CD8-positive, alpha-beta memory T cell (primary cell): ENCODE measurements around the gene GMCL2. TPM values are rescaled to one million over a fixed set of nuclear protein-coding genes. Genes with fewer than 3 reads are reported as not detected.
A peak's percentile ranks its signal among the peaks of the same experiment; 100 is the strongest.

ENCODE experiments used
- CTCF ChIA-PET: fragments of 350-600 bp; sonication (Branson Sonifier 250); formaldehyde crosslinking; loops from one replicate; lab custom pipeline; 2021; ENCODE audit warnings: antibody characterized with exemption; lab: Charles Lee
- POLR2A ChIA-PET: fragments of 350-600 bp; sonication (Branson Sonifier 250); formaldehyde crosslinking; loops from one replicate; lab custom pipeline; 2021; ENCODE audit warnings: antibody characterized with exemption; lab: Charles Lee
- DNase-seq, 5 donors: peaks; one replicate each; pipeline versions ENCODE4 v3.0.0 to v3.0.0-alpha.2; 2020 to 2022; ENCODE audit warnings: mixed read lengths in 1 of 5
- H3K27ac ChIP-seq: one replicate; pipeline ENCODE4 v1.7.0; 2013; ENCODE audit warnings: low read depth, mild to moderate bottlenecking, low read length, moderate library complexity
- H3K27me3 ChIP-seq: 2 replicates; pipeline ENCODE4 v1.7.0; 2013; ENCODE audit warnings: low read length, mild to moderate bottlenecking; ENCODE audit not compliant: insufficient read depth, poor library complexity, severe bottlenecking
- H3K36me3 ChIP-seq: 2 replicates; pipeline ENCODE4 v1.7.0; 2013; ENCODE audit warnings: mild to moderate bottlenecking, low read length, moderate library complexity; ENCODE audit not compliant: insufficient read depth
- H3K4me1 ChIP-seq: 2 replicates; pipeline ENCODE4 v1.7.0; 2013; ENCODE audit warnings: mild to moderate bottlenecking, low read length, moderate library complexity; ENCODE audit not compliant: insufficient read depth
- H3K4me3 ChIP-seq: 2 replicates; pipeline ENCODE4 v1.7.0; 2013; ENCODE audit warnings: mild to moderate bottlenecking, low read length
- H3K9me3 ChIP-seq: 2 replicates; pipeline ENCODE4 v1.7.0; 2013; ENCODE audit warnings: mild to moderate bottlenecking, low read length
- H3K27ac Mint-ChIP-seq, 8 donors: one replicate each; pipeline ENCODE4 v1.8.0; 2020 to 2021; ENCODE audit warnings: mixed read lengths in 8 of 8, mild to moderate bottlenecking in 6 of 8, inconsistent platforms in 3 of 8, moderate library complexity in 3 of 8
- H3K27me3 Mint-ChIP-seq, 2 donors: one replicate each; pipeline ENCODE4 v1.8.0; 2020 to 2021; ENCODE audit warnings: mixed read lengths in 2 of 2, mild to moderate bottlenecking in 1 of 2, moderate library complexity in 1 of 2
- H3K36me3 Mint-ChIP-seq, 3 donors: one replicate each; pipeline ENCODE4 v1.8.0; 2020 to 2021; ENCODE audit warnings: mixed read lengths in 3 of 3, inconsistent platforms in 1 of 3, mild to moderate bottlenecking in 1 of 3
- H3K4me1 Mint-ChIP-seq, 3 donors: one replicate each; pipeline ENCODE4 v1.8.0; 2020 to 2021; ENCODE audit warnings: mixed read lengths in 3 of 3, inconsistent platforms in 1 of 3, mild to moderate bottlenecking in 1 of 3
- H3K4me3 Mint-ChIP-seq, 7 donors: one replicate each; pipeline ENCODE4 v1.8.0; 2020 to 2021; ENCODE audit warnings: mixed read lengths in 7 of 7, mild to moderate bottlenecking in 6 of 7, moderate library complexity in 4 of 7, inconsistent platforms in 2 of 7
- H3K9me3 Mint-ChIP-seq, 5 donors: one replicate each; pipeline ENCODE4 v1.8.0; 2020 to 2022; ENCODE audit warnings: mixed read lengths in 5 of 5, mild to moderate bottlenecking in 3 of 5, moderate library complexity in 2 of 5, inconsistent platforms in 1 of 5
- polyA plus RNA-seq: library from polyadenylated mRNA; unstranded; fragments of 300-500 nt; fragmentation: Illumina TruSeq; gene quantifications from one replicate; pipeline ENCODE4 v1.2.3, GENCODE V29; 2021
- total RNA-seq, 2 experiments: library from RNA; stranded (reverse); gene quantifications; one replicate each; pipeline ENCODE4 v1.2.3, GENCODE V29; 2021

The GMCL2 gene
- total and polyA plus RNA-seq, 3 experiments from 2014 or later = not detected

GRCh38 chr5:178204182-178204934, 17.2 kb upstream of the GMCL2 start, which contains the start of gene HNRNPAB:
HNRNPAB (plus strand) TSS chr5:178204533; CDS start chr5:178204838, 305 bp downstream.
- Histone ChIP-seq H3K4me1 (peaks cover 32% of the 10 kb centered on the region), H3K27me3 (no peaks in the 10 kb centered on the region), H3K27ac (peak within 1 kb of the TSS; percentile 79), H3K36me3 (peaks cover 27% of the 10 kb centered on the region), H3K9me3 (no peaks in the 10 kb centered on the region), H3K4me3 (peak within 1 kb of the TSS; percentile 91)
- POLR2A ChIA-PET = interaction anchor here (0.5 to 1.3 kb wide), 7 partner anchors 9 to 1420 kb away, joined by 3 to 7 read pairs (median 4); partner anchors contain the start of genes HNRNPH1 and NHP2
- Mint-ChIP-seq H3K36me3 (peaks cover 3 to 42% (median 7%) of the 10 kb centered on the region in 3 donors), H3K27ac (peak within 1 kb of the TSS; percentile 95 to 99 (median 98)), H3K4me3 (peak within 1 kb of the TSS; percentile 96 to 100 (median 99)), H3K27me3 (peaks cover 0 to 2% of the 10 kb centered on the region in 2 donors), H3K4me1 (peaks cover 25 to 42% (median 28%) of the 10 kb centered on the region in 3 donors), H3K9me3 (peaks cover 0 to 2% (median 0%) of the 10 kb centered on the region in 5 donors)
- peak; percentile 94 to 98 (median 95) for DNase-seq
- CTCF ChIA-PET = interaction anchor here (0.9 to 1.5 kb wide), 2 partner anchors 26 to 30 kb away, joined by 5 to 8 read pairs; no protein-coding TSS in a partner anchor

- Histone ChIP-seq H3K27me3 (no peaks in the 10 kb centered on the region), H3K9me3 (no peaks in the 10 kb centered on the region), H3K4me1 (peaks cover 32% of the 10 kb centered on the region), H3K36me3 (peaks cover 20% of the 10 kb centered on the region), H3K27ac (peak overlapping the region; percentile 79), H3K4me3 (peak overlapping the region; percentile 89)
- ChIA-PET CTCF (interaction anchor here (0.9 to 1.5 kb wide), 2 partner anchors 26 to 31 kb away, joined by 5 to 8 read pairs; no protein-coding TSS in a partner anchor), POLR2A (interaction anchor here (0.5 to 1.3 kb wide), 6 partner anchors 9 to 1420 kb away, joined by 3 to 7 read pairs (median 4); partner anchors contain the start of gene HNRNPH1)
- H3K4me3 Mint-ChIP-seq = peak overlapping the region; percentile 96 to 100 (median 99)
- H3K36me3 Mint-ChIP-seq = peaks cover 0 to 36% (median 7%) of the 10 kb centered on the region in 3 donors
- peaks cover 0 to 2% of the 10 kb centered on the region in 2 donors for H3K27me3 Mint-ChIP-seq
- H3K27ac Mint-ChIP-seq = peak overlapping the region in 6 of 8 donors; percentile 63 to 99 (median 92)
- peaks cover 25 to 37% (median 28%) of the 10 kb centered on the region in 3 donors for H3K4me1 Mint-ChIP-seq
- H3K9me3 Mint-ChIP-seq = peaks cover 0 to 2% (median 0%) of the 10 kb centered on the region in 5 donors
- DNase-seq = no peak
These were observed 16.6 kb upstream of the GMCL2 start for GRCh38 chr5:178203670-178204181.

GRCh38 chr5:178202541-178202940, 15.4 kb upstream of the GMCL2 start:
- ChIA-PET CTCF (no interaction called here), POLR2A (no interaction called here)
- H3K9me3 ChIP-seq = no peaks in the 10 kb centered on the region
- no peak overlapping the region for H3K27ac ChIP-seq
- H3K4me1 ChIP-seq = peaks cover 22% of the 10 kb centered on the region
- Mint-ChIP-seq H3K4me1 (peaks cover 19 to 25% (median 21%) of the 10 kb centered on the region in 3 donors), H3K27ac (peak overlapping the region in 2 of 8 donors; percentile 54 to 77), H3K36me3 (peaks cover 0 to 24% (median 1%) of the 10 kb centered on the region in 3 donors), H3K9me3 (peaks cover 0 to 2% (median 0%) of the 10 kb centered on the region in 5 donors), H3K4me3 (peak overlapping the region; percentile 44 to 85 (median 59)), H3K27me3 (peaks cover 0 to 2% of the 10 kb centered on the region in 2 donors)
- peaks cover 8% of the 10 kb centered on the region for H3K36me3 ChIP-seq
- H3K27me3 ChIP-seq = no peaks in the 10 kb centered on the region
- no peak for DNase-seq
- no peak overlapping the region for H3K4me3 ChIP-seq

- no peak overlapping the region for H3K27ac ChIP-seq
- no peaks in the 10 kb centered on the region for H3K9me3 ChIP-seq
- Mint-ChIP-seq H3K27me3 (peaks cover 0 to 2% of the 10 kb centered on the region in 2 donors), H3K9me3 (peaks cover 0 to 2% (median 0%) of the 10 kb centered on the region in 5 donors), H3K4me1 (peaks cover 13 to 18% (median 14%) of the 10 kb centered on the region in 3 donors), H3K36me3 (peaks cover 0 to 18% (median 1%) of the 10 kb centered on the region in 3 donors), H3K4me3 (peak overlapping the region in 5 of 7 donors; percentile 5 to 85 (median 45)), H3K27ac (peak overlapping the region in 1 of 8 donors; percentile 77)
- H3K4me1 ChIP-seq = peaks cover 16% of the 10 kb centered on the region
- no peaks in the 10 kb centered on the region for H3K27me3 ChIP-seq
- CTCF ChIA-PET = interaction anchor here (1.3 kb wide), 1 partner anchor 14 kb away, joined by 3 read pairs; the partner anchor contains the start of gene GMCL2
- no peak for DNase-seq
- H3K36me3 ChIP-seq = peaks cover 2% of the 10 kb centered on the region
- POLR2A ChIA-PET = no interaction called here
- H3K4me3 ChIP-seq = no peak overlapping the region
These were observed 14.7 kb upstream of the GMCL2 start for GRCh38 chr5:178201927-178202235.

- Mint-ChIP-seq H3K9me3 (peaks cover 0 to 2% (median 0%) of the 10 kb centered on the region in 5 donors), H3K36me3 (peaks cover 0 to 13% (median under 1%) of the 10 kb centered on the region in 3 donors), H3K27ac (peak overlapping the region in 2 of 8 donors; percentile 17 to 77), H3K4me3 (peak overlapping the region in 4 of 7 donors; percentile 5 to 85 (median 48)), H3K4me1 (peaks cover 8 to 13% (median 9%) of the 10 kb centered on the region in 3 donors), H3K27me3 (peaks cover 0 to 2% of the 10 kb centered on the region in 2 donors)
- no peak for DNase-seq
- peaks cover 11% of the 10 kb centered on the region for H3K4me1 ChIP-seq
- CTCF ChIA-PET = interaction anchor here (1.3 kb wide), 1 partner anchor 14 kb away, joined by 3 read pairs; the partner anchor contains the start of gene GMCL2
- H3K9me3 ChIP-seq = no peaks in the 10 kb centered on the region
- H3K36me3 ChIP-seq = no peaks in the 10 kb centered on the region
- H3K27ac ChIP-seq = no peak overlapping the region
- POLR2A ChIA-PET = no interaction called here
- no peak overlapping the region for H3K4me3 ChIP-seq
- no peaks in the 10 kb centered on the region for H3K27me3 ChIP-seq
These were observed 14.2 kb upstream of the GMCL2 start for GRCh38 chr5:178201221-178201926.

GRCh38 chr5:178199581-178200434, 12.6 kb upstream of the GMCL2 start:
- no peak for DNase-seq
- ChIA-PET POLR2A (no interaction called here), CTCF (no interaction called here)
- Mint-ChIP-seq H3K27ac (no peak overlapping the region), H3K36me3 (peaks cover 0 to 4% (median 0%) of the 10 kb centered on the region in 3 donors), H3K4me1 (peaks cover 3 to 6% (median 3%) of the 10 kb centered on the region in 3 donors), H3K4me3 (peak overlapping the region in 1 of 7 donors; percentile 62), H3K27me3 (peaks cover 0 to 2% of the 10 kb centered on the region in 2 donors), H3K9me3 (peaks cover 0 to 2% (median 0%) of the 10 kb centered on the region in 5 donors)
- H3K36me3 ChIP-seq = no peaks in the 10 kb centered on the region
- H3K4me3 ChIP-seq = no peak overlapping the region
- no peaks in the 10 kb centered on the region for H3K4me1 ChIP-seq
- no peaks in the 10 kb centered on the region for H3K27me3 ChIP-seq
- H3K27ac ChIP-seq = no peak overlapping the region
- H3K9me3 ChIP-seq = no peaks in the 10 kb centered on the region

- Histone ChIP-seq H3K9me3 (no peaks in the 10 kb centered on the region), H3K27ac (no peak overlapping the region), H3K4me1 (peaks cover 8% of the 10 kb centered on the region), H3K36me3 (no peaks in the 10 kb centered on the region), H3K4me3 (no peak overlapping the region), H3K27me3 (no peaks in the 10 kb centered on the region)
- no peak overlapping the region for H3K27ac Mint-ChIP-seq
- no peaks in the 10 kb centered on the region for H3K9me3 Mint-ChIP-seq
- H3K4me1 Mint-ChIP-seq = peaks cover 11 to 13% (median 12%) of the 10 kb centered on the region in 3 donors
- DNase-seq = no peak
- POLR2A ChIA-PET = no interaction called here
- no peaks in the 10 kb centered on the region for H3K36me3 Mint-ChIP-seq
- CTCF ChIA-PET = no interaction called here
- H3K27me3 Mint-ChIP-seq = no peaks in the 10 kb centered on the region
- H3K4me3 Mint-ChIP-seq = no peak overlapping the region
These were observed 11.5 kb upstream of the GMCL2 start for GRCh38 chr5:178198706-178199105.
